H1 (cell line): Measurements from ENCODE around the gene BMERB1. TPM values are rescaled to one million over a fixed set of nuclear protein-coding genes. Genes with fewer than 3 reads are reported as not detected.

Experiments
- CTCF ChIA-PET: fragments of 300-600 bp; sonication (Branson Sonifier 250); formaldehyde crosslinking; loops from one replicate; lab custom pipeline; 2021; ENCODE audit not compliant: partially characterized antibody; lab: Charles Lee
- POLR2A ChIA-PET: fragments of 300-600 bp; sonication (Branson Sonifier 250); formaldehyde crosslinking; loops from one replicate; lab custom pipeline; 2021; ENCODE audit warnings: inconsistent platforms; ENCODE audit not compliant: partially characterized antibody; lab: Charles Lee
- DNase-seq, 2 experiments: peaks; one replicate each; pipeline versions ENCODE4 v3.0.0 to v3.0.0-alpha.2; 2010 to 2022; ENCODE audit warnings: low spot score in 2 of 2, low read depth in 1 of 2, mixed read lengths in 1 of 2
- FAIRE-seq: peaks from 2 replicates; lab custom pipeline; 2011; peaks lifted over from hg19 to GRCh38; lab: Jason Lieb, UNC
- H2AFZ ChIP-seq: 2 replicates; pipeline ENCODE4 v1.8.1; 2012; ENCODE audit warnings: low read length, inconsistent platforms
- H2AK5ac ChIP-seq: 2 replicates; pipeline ENCODE4 v1.6.1; 2013; ENCODE audit warnings: low read depth, low read length
- H2BK120ac ChIP-seq: replicated peaks from 2 replicates; pipeline ENCODE3; 2013; ENCODE audit warnings: low read depth, low read length, inconsistent platforms
- H2BK12ac ChIP-seq: 2 replicates; pipeline ENCODE4 v1.6.1; 2013; ENCODE audit warnings: low read depth, low read length
- H2BK15ac ChIP-seq: 2 replicates; pipeline ENCODE4 v1.6.1; 2013; ENCODE audit warnings: low read length
- H2BK20ac ChIP-seq: 2 replicates; pipeline ENCODE4 v1.6.1; 2013; ENCODE audit warnings: low read length
- H2BK5ac ChIP-seq: 2 replicates; pipeline ENCODE4 v1.6.1; 2013; ENCODE audit warnings: low read depth, low read length
- H3K14ac ChIP-seq: 2 replicates; pipeline ENCODE4 v1.6.1; 2013; ENCODE audit warnings: inconsistent platforms; ENCODE audit not compliant: insufficient read length
- H3K18ac ChIP-seq: 2 replicates; pipeline ENCODE4 v1.6.1; 2013; ENCODE audit warnings: low read length; ENCODE audit errors: extremely low read depth
- H3K23ac ChIP-seq: 2 replicates; pipeline ENCODE4 v1.6.1; 2013; ENCODE audit warnings: inconsistent platforms; ENCODE audit not compliant: insufficient read length
- H3K23me2 ChIP-seq: 2 replicates; pipeline ENCODE4 v1.6.1; 2013; ENCODE audit warnings: low read depth, low read length
- H3K27ac ChIP-seq: 2 replicates; pipeline ENCODE4 v1.6.1; 2011; ENCODE audit warnings: low read depth, low read length, inconsistent platforms
- H3K27me3 ChIP-seq, 4 experiments: replicated peaks in 1 of 4; 1 replicate in 1 of 4; 2 replicates in 3 of 4; pipeline versions ENCODE4 v1.6.1 to v1.8.1; 2011 to 2013; ENCODE audit warnings: low read length in 3 of 4, mild to moderate bottlenecking in 3 of 4, inconsistent platforms in 2 of 4, mixed read lengths in 2 of 4, moderate library complexity in 1 of 4; ENCODE audit not compliant: control insufficient read depth in 3 of 4, insufficient read depth in 3 of 4; ENCODE audit errors: extremely low read depth in 1 of 4
- H3K36me3 ChIP-seq, 4 experiments: 2 replicates each; pipeline versions ENCODE4 v1.6.1 to v1.8.1; 2011 to 2013; ENCODE audit warnings: mild to moderate bottlenecking in 4 of 4, low read length in 3 of 4, moderate library complexity in 2 of 4, control low read depth in 1 of 4, inconsistent platforms in 1 of 4; ENCODE audit not compliant: insufficient read depth in 4 of 4, control insufficient read depth in 2 of 4
- H3K4ac ChIP-seq: replicated peaks from 2 replicates; pipeline ENCODE3; 2013; ENCODE audit warnings: low read length, low read depth, mixed read lengths, inconsistent platforms; ENCODE audit not compliant: insufficient read length
- H3K4me1 ChIP-seq, 4 experiments: replicated peaks in 1 of 4; 1 replicate in 1 of 4; 2 replicates in 3 of 4; pipeline versions ENCODE4 v1.6.1 to v1.8.1; 2011 to 2013; ENCODE audit warnings: low read length in 3 of 4, inconsistent platforms in 2 of 4, mixed read lengths in 1 of 4; ENCODE audit not compliant: insufficient read depth in 4 of 4, control insufficient read depth in 3 of 4
- H3K4me2 ChIP-seq, 2 experiments: 2 replicates each; pipeline versions ENCODE4 v1.6.1 to v1.8.1; 2011 to 2013; ENCODE audit warnings: low read depth in 2 of 2, low read length in 2 of 2, control low read depth in 1 of 2, inconsistent platforms in 1 of 2, mild to moderate bottlenecking in 1 of 2; ENCODE audit not compliant: insufficient read depth in 1 of 2
- H3K4me3 ChIP-seq, 4 experiments: fragments of 200-600, 300-600 bp in 1 of 4; sonication (generic), shearing (Covaris generic), sonication (Bioruptor Twin) in 1 of 4; 2 replicates each; pipeline versions ENCODE4 v1.5.1 to v1.8.1; 2011 to 2016; ENCODE audit warnings: low read length in 4 of 4, low read depth in 3 of 4, control low read depth in 2 of 4, inconsistent platforms in 2 of 4, mild to moderate bottlenecking in 2 of 4, mixed read lengths in 1 of 4, moderate library complexity in 1 of 4; ENCODE audit not compliant: insufficient read depth in 2 of 4; ENCODE audit errors: extremely low read depth in 1 of 4
- H3K56ac ChIP-seq: replicated peaks from 2 replicates; pipeline ENCODE3; 2013; ENCODE audit warnings: low read depth, mild to moderate bottlenecking, mixed read lengths, low read length, inconsistent platforms; ENCODE audit not compliant: insufficient read length
- H3K79me1 ChIP-seq: 2 replicates; pipeline ENCODE4 v1.6.1; 2013; ENCODE audit warnings: low read depth, low read length, control low read depth
- H3K79me2 ChIP-seq, 2 experiments: 2 replicates each; pipeline versions ENCODE4 v1.6.1 to v1.8.1; 2012 to 2013; ENCODE audit warnings: low read length in 2 of 2, mild to moderate bottlenecking in 2 of 2, inconsistent platforms in 1 of 2; ENCODE audit not compliant: insufficient read depth in 2 of 2, control insufficient read depth in 1 of 2
- H3K9ac ChIP-seq, 4 experiments: replicated peaks in 1 of 4; 1 replicate in 1 of 4; 2 replicates in 3 of 4; pipeline versions ENCODE4 v1.6.1 to v1.8.1; 2011 to 2013; ENCODE audit warnings: low read depth in 3 of 4, low read length in 3 of 4, control low read depth in 2 of 4, mild to moderate bottlenecking in 2 of 4, moderate library complexity in 2 of 4, inconsistent platforms in 1 of 4; ENCODE audit errors: extremely low read depth in 1 of 4
- H3K9me3 ChIP-seq, 2 experiments: 2 replicates each; pipeline versions ENCODE4 v1.6.1 to v1.8.1; 2012 to 2013; ENCODE audit warnings: mild to moderate bottlenecking in 2 of 2, moderate library complexity in 2 of 2, control low read depth in 1 of 2, inconsistent platforms in 1 of 2, low read depth in 1 of 2, low read length in 1 of 2, mixed read lengths in 1 of 2; ENCODE audit not compliant: insufficient read depth in 2 of 2
- H4K20me1 ChIP-seq, 2 experiments: replicated peaks in 1 of 2; 2 replicates each; pipeline versions ENCODE3 to v1.8.1; 2011 to 2013; ENCODE audit warnings: inconsistent platforms in 2 of 2, low read length in 2 of 2, mild to moderate bottlenecking in 1 of 2; ENCODE audit not compliant: insufficient read depth in 2 of 2, control insufficient read depth in 1 of 2
- H4K5ac ChIP-seq: 2 replicates; pipeline ENCODE4 v1.6.1; 2013; ENCODE audit warnings: low read length, low read depth, mixed read lengths, inconsistent platforms; ENCODE audit not compliant: insufficient read length
- H4K8ac ChIP-seq: 2 replicates; pipeline ENCODE4 v1.8.0; 2013; ENCODE audit warnings: mild to moderate bottlenecking, moderate library complexity, low read length, inconsistent platforms; ENCODE audit not compliant: insufficient read depth; ENCODE audit errors: extremely low read depth
- H4K91ac ChIP-seq: replicated peaks from 2 replicates; pipeline ENCODE3; 2013; ENCODE audit warnings: low read length, mixed read lengths, inconsistent platforms; ENCODE audit not compliant: insufficient read length
- FOSL1 ChIP-seq: IDR thresholded peaks from 2 replicates; pipeline ENCODE4 v1.6.1; 2011; ENCODE audit warnings: mild to moderate bottlenecking, low read depth, low read length, moderate library complexity; ENCODE audit not compliant: insufficient read depth
- HDAC2 ChIP-seq, 2 experiments: fragments of 300-600 bp in 1 of 2; sonication (generic) in 1 of 2; IDR thresholded peaks; 2 replicates each; pipeline ENCODE4 v1.6.1; 2011 to 2012; ENCODE audit warnings: low read depth in 2 of 2, low read length in 2 of 2, mild to moderate bottlenecking in 2 of 2, moderate library complexity in 2 of 2, borderline replicate concordance in 1 of 2, inconsistent platforms in 1 of 2
- HDAC6 ChIP-seq: IDR thresholded peaks from one replicate; pipeline ENCODE4 v1.7.1; 2012; ENCODE audit warnings: low read depth, mild to moderate bottlenecking, inconsistent platforms, low read length, moderate library complexity
- JUN ChIP-seq: IDR thresholded peaks from 2 replicates; pipeline ENCODE4 v1.6.1; 2011; ENCODE audit warnings: low read depth, mild to moderate bottlenecking, improper control_type of control experiment, low read length
- NANOG ChIP-seq: IDR thresholded peaks from 2 replicates; pipeline ENCODE4 v1.6.1; 2011; ENCODE audit warnings: low read length, low read depth, mild to moderate bottlenecking, inconsistent platforms; ENCODE audit not compliant: insufficient read depth, poor library complexity, severe bottlenecking
- SRF ChIP-seq: IDR thresholded peaks from 2 replicates; pipeline ENCODE4 v1.6.1; 2011; ENCODE audit warnings: mild to moderate bottlenecking, low read depth, low read length, moderate library complexity
- TAF7 ChIP-seq: optimal IDR thresholded peaks from 2 replicates; pipeline ENCODE3; 2011; ENCODE audit warnings: low read depth, mild to moderate bottlenecking, inconsistent platforms, low read length, moderate library complexity, borderline replicate concordance
- WGBS, 2 experiments: shearing (Covaris generic) in 1 of 2; methylation state at CpG; one replicate each; pipeline versions ENCODE4 v1.1.6 to v1.1.7; 2013 to 2015; ENCODE audit warnings: low lambda C conversion rate in 2 of 2, mixed read lengths in 2 of 2, inconsistent platforms in 1 of 2, low coverage in 1 of 2, missing lambda C conversion rate in 1 of 2; ENCODE audit not compliant: insufficient replicate concordance in 2 of 2, insufficient coverage in 1 of 2, insufficient read length in 1 of 2; ENCODE audit errors: extremely low coverage in 1 of 2, missing lambda C conversion rate in 1 of 2; 5-methylcytosine and 5-hydroxymethylcytosine counted together
- polyA plus RNA-seq, 7 experiments: library from polyadenylated mRNA; depleted of rRNA in 3 of 7; stranded (reverse) in 5 of 7; unstranded in 2 of 7; fragments of >200 nt in 5 of 7; fragments of 200-250 nt in 2 of 7; gene quantifications; 1 replicate in 5 of 7; 2 replicates in 1 of 7; 4 replicates in 1 of 7; pipeline versions ENCODE4 v1.2.1 to v1.2.3, GENCODE V29; 2011 to 2013; ENCODE audit warnings: missing spikeins in 2 of 7, mixed read lengths in 2 of 7
- total RNA-seq: library from RNA; stranded (reverse); fragmentation: NEBNext Ultra II Directional; extraction: Animal tissue kit (Norgen Biotek cat#: 25700); gene quantifications from 2 replicates; pipeline ENCODE4 v1.2.1, GENCODE V29; 2021

The BMERB1 gene
- total and polyA plus RNA-seq, 2 of the 8 experiments (the other 6 are each of a cell fraction or from before 2014, with no cell fraction given), result 23.5 to 27.1 TPM

GRCh38 chr16:15507959-15508627 lies 73.7 kb downstream of the BMERB1 start:
- H3K9me3 ChIP-seq, result no peaks in the 10 kb centered on the region
- no peak overlapping the region for H2BK12ac ChIP-seq
- no peak overlapping the region for H3K4me3 ChIP-seq
- DNase-seq (no peak), FAIRE-seq (no peak)
- no peaks in the 10 kb centered on the region for H3K27me3 ChIP-seq
- no peak overlapping the region for H2BK5ac ChIP-seq
- H3K9ac ChIP-seq, result no peak overlapping the region
- no peak overlapping the region for H3K56ac ChIP-seq
- no peaks in the 10 kb centered on the region for H3K79me2 ChIP-seq
- no peak overlapping the region for H3K23ac ChIP-seq
- no peak overlapping the region for H3K4ac ChIP-seq
- no peak overlapping the region for H2BK20ac ChIP-seq
- H2BK120ac ChIP-seq, result no peak overlapping the region
- H3K4me2 ChIP-seq, result no peak overlapping the region; a peak in 1 of 4 replicates
- no peaks in the 10 kb centered on the region for H4K20me1 ChIP-seq
- no peak for TF ChIP-seq TAF7
- no peak for TF ChIP-seq FOSL1
- no peak for TF ChIP-seq HDAC2 (IDR thresholded peaks at IDR 0.05; ENCODE audit: borderline replicate concordance in 1 of 2, low read depth in 2 of 2, low read length in 2 of 2)
- no peak for TF ChIP-seq NANOG
- TF ChIP-seq JUN, result no peak
- TF ChIP-seq HDAC6, result no peak
- TF ChIP-seq SRF, result no peak
- H3K23me2 ChIP-seq, result no peaks in the 10 kb centered on the region
- H4K91ac ChIP-seq, result no peak overlapping the region
- H3K27ac ChIP-seq, result no peak overlapping the region
- no peak overlapping the region for H2AFZ ChIP-seq
- H3K79me1 ChIP-seq, result no peaks in the 10 kb centered on the region
- ChIA-PET POLR2A (no interaction called here), CTCF (interaction anchor here (0.7 to 2.7 kb wide), 2 partner anchors 15 to 321 kb away, joined by 5 to 10 read pairs; no protein-coding TSS in a partner anchor)
- H3K4me1 ChIP-seq, result peaks cover 8 to 16% (median 13%) of the 10 kb centered on the region in 4 experiments; a peak in 6 of 7 replicates
- H2BK15ac ChIP-seq, result no peak overlapping the region
- H3K36me3 ChIP-seq, result no peaks in the 10 kb centered on the region
- WGBS, 2 experiments, result 85% methylated on average over 8 of the region's 8 CpGs; no CpG with 5 or more reads in 1 of the 2 experiments
- no peak overlapping the region for H3K18ac ChIP-seq
- no peak overlapping the region for H4K8ac ChIP-seq
- no peak overlapping the region for H3K14ac ChIP-seq
- no peak overlapping the region for H2AK5ac ChIP-seq
- H4K5ac ChIP-seq, result no peak overlapping the region
